HG03520 (cell line): ENCODE measurements around the gene CDH19.
"Not testable (repeated sequence)": the region's sequence is repeated elsewhere in the genome, so short reads cannot be mapped to it uniquely, and the experiment has no call there.

Experiments
- ATAC-seq: cut with Tn5 transposase; IDR thresholded peaks from one replicate; pipeline ENCODE4 v1.9.1; 2021; ENCODE audit warnings: mild to moderate bottlenecking, moderate library complexity; ENCODE audit not compliant: unreplicated experiment

CDH19 gene

DNA sequence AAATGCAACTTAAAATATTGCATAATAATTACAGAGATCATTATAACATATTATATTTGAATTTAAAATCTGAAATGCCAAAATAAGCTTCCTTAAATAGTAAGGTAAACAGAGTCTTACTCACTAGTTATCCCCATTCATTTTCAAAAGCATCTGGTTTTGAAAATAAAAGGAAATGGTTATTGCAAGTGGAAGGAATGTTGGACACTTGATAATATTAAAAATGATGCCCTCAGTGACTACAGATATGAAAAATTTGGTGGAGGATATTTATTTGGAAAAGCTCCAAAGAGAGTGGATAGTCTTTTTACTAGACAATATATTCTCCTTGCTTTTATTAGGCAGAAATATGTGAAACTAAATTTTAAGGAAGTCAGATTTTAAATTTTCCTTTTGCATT lies 39.7 kb downstream of the CDH19 start:
- no peak for ATAC-seq

- ATAC-seq: no peak
These were observed 41.6 kb downstream of the CDH19 start for GRCh38 chr18:66562279-66562678.

- no peak for ATAC-seq
These were observed 43.8 kb downstream of the CDH19 start for GRCh38 chr18:66560094-66560493.

- no peak for ATAC-seq
These were observed 45.1 kb downstream of the CDH19 start for GRCh38 chr18:66558773-66559172.

DNA sequence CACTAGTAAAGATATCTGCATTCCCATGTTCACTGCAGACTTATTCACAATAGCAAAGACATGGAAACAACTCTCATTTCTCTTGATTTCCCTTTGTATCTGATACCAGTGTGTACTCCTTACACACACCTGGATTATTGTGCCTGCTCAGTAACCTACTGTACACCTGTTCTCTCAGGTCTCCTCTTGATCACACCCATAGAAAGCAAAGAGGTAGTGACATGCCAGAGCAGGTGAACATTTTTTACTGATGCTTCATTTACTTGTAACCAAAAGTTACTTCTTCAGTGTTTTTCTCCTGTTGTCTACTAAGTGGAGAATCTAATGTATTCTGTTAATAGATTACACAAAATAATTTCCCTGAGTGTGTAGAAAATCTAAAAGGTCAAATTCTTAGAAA lies 46.8 kb downstream of the CDH19 start:
- ATAC-seq: no peak

GRCh38 chr18:66555585-66555984 lies 48.3 kb downstream of the CDH19 start:
- no peak for ATAC-seq

DNA sequence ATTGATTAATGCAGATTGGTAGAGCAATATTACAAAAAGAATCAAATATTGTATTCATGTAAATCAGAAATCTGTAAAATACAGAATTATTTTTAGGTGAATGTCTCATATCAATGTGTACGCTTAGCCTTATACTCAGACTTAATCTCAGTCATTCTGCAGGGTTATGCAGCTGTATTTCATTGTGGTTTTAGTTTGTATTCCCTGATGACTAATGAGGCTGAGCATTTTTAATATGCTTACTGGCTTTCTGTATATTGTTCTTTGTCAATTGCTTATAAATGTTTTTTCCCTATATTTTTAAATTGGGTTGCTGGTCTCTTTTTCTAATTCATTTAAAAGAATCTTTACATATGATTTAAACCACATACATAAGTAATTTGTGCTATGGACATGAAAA lies 50.1 kb downstream of the CDH19 start:
- ATAC-seq: no peak

DNA sequence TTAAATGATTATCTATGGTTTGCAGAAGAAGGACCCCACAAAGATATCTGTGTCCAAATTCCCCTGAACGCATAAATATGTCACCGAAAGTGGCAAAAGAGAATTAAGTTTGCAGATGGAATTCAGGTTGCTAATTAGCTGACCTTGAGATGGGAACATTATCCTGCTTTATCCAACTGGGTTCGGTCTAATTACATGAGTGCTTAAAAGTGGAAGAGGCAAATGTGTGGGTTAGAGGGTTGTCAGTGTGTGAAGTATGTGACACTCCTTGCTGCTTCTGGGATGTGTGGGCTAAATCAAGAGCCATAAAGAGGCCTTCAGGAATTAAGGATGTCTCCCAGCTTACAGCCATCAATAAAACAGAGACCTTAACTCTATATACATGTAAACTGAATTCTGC lies 53.5 kb downstream of the CDH19 start:
- no peak for ATAC-seq

DNA sequence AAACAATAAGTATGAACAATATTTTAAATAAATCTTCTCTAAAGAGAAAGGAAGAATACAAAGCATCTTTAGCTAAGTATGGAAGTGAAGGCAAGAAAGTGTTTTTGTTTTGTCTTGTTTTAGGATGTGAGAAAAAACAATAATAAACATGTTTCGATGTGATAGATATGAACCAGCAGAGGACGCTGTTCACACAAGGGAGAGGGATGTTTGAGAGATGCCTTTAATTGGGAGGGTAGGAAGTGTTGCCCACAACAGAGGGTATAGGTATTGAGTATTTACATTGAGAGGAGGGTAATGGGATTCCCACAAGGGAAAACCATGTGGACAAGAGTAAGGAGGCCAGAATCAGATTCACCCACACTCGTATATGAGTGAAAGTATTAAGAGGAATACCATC lies 55.1 kb downstream of the CDH19 start:
- no peak for ATAC-seq

DNA sequence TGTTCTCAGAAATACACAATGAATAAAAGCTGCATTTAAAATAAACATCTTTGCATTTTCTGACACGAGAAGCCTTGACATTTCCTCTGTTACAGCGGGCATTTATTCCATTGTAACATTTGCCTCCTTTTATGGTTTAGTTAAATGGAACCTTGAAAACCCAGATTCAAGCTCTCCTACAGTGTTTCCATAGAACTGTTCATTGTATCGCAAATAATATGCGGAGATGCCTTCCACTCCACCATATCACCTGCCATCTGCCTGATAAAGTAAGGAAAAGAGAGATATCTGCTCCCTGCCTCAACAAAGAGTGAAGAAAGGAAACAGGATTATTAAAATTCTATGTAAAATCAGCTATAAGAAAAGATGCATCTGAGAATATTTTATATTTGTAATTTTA lies 69.8 kb downstream of the CDH19 start:
- no peak for ATAC-seq

DNA sequence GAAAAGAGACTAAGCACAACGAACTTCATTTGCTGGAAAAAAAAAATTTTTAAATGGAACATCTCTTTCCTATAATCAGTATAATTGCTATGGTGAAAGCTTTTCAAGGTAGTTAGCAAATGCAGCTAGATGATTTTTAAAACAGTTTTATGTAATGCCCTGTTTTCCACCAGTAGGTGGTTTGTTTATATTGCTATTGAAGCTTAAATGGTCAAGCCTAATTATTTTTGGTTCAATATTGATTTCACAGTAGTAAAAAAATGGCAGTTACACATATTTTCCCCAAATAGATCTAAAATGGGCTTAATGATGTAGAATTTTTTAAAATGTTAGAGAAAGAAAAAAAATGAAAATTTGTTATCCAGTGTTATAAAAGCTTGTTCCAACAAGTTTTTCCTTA lies 70.2 kb downstream of the CDH19 start:
- no peak for ATAC-seq

GRCh38 chr18:66523219-66523991 lies 80.5 kb downstream of the CDH19 start:
- ATAC-seq: no peak

DNA sequence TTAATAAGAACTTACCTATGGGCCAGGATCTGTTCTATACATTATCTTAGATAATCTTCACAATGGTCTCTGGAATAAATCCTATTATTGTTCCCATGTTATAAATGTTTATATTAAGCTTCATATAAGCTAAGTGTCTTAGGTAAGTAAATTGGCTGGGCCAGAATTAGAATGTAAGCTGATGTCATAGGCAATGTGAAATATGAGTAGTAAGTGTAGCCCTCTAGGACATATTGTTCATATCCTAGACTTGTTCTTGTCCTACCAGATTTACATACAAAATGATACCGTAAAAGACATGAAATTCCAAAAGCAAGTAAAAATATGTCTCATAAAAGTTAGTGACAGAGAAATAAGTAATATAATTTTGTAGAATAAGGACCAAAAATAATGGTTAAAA lies 89.9 kb downstream of the CDH19 start:
- no peak for ATAC-seq

DNA sequence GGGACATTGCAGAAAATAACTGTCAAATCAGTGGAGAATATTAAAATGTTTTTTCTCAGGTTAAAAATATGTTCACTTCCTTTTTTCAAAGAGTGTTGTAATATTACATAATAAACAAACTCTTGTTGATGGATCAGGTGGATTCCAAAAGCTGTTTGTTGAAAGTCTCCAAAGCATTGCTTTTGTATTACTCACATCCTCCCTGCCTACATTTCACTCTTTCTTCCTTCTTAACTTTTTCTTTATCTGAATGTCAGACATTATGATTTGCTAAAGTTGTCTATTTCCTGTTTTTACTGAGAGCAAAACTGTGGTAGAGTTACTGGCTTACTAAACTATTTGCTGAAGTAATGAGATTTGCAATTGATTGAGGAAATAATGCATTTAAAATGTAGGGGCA lies 92.1 kb downstream of the CDH19 start:
- no peak for ATAC-seq

- no peak for ATAC-seq
These were observed 92.6 kb downstream of the CDH19 start for GRCh38 chr18:66511289-66511688.

- no peak for ATAC-seq
These were observed 93.4 kb downstream of the CDH19 start for GRCh38 chr18:66510357-66511045.

DNA sequence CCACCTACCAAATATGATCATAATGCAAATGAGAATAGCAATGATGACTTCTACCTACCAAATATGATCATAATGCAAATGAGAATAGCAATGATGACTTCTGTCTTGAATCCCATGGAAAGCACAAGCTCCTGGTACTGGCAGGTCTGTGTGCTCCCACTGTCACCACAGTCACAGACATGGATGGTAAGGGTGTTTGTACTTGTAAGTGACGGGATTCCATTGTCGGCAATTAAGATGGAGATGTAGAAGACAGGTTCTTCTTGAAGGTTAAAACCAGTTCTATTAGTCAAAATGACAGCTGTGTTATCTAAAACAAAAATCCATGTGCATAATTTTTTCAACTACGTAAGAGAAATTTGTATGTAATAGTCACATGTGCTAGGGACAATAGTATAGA lies 95.0 kb downstream of the CDH19 start:
- ATAC-seq: no peak

GRCh38 chr18:66506178-66506577 lies 97.7 kb downstream of the CDH19 start:
- ATAC-seq: no peak

GRCh38 chr18:66497351-66497750 lies 106.5 kb downstream of the CDH19 start:
- no peak for ATAC-seq

GRCh38 chr18:66495844-66496243 lies 108.0 kb downstream of the CDH19 start:
- ATAC-seq: no peak

GRCh38 chr18:66473882-66474281 lies 130.0 kb downstream of the CDH19 start:
- ATAC-seq: no peak

- ATAC-seq: not testable (repeated sequence)
These were observed 137.7 kb downstream of the CDH19 start for GRCh38 chr18:66466184-66466583.

DNA sequence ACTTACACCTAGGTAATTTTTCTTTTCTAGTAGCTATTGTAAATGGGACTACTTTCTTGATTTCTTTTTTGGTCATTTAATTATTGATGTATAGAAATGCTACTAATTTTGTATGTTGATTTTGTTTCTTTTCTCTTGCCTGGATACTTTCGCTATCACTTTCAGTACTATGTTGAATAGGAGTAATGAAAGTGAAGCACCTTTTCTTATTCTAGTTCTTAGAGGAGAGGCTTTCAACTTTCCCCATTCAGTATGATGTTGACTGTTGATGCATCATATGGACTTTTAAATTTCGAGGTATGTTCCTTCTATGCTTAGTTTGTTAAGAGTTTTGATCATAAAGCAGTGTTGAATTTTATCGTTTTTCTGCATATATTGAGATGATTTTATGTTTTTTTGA lies 142.5 kb downstream of the CDH19 start:
- ATAC-seq: no peak
